A549 (cell line): ENCODE data around the gene CCDC137. TPM values are rescaled to one million over a fixed set of nuclear protein-coding genes. Genes with fewer than 3 reads are reported as not detected.

Experiments used
- ATAC-seq, 2 experiments: fragments of 200-7000 bp in 1 of 2; fragments of >200 bp in 1 of 2; cut with Nextera tagmentation in 1 of 2; cut with Tn5 transposase in 1 of 2; 3 replicates each; pipeline versions ENCODE4 v1.8.0 to v1.9.1; 2018 to 2020; ENCODE audit warnings: mild to moderate bottlenecking in 1 of 2, moderate library complexity in 1 of 2
- CTCF ChIA-PET: fragments of 300-600 bp; sonication (Branson Sonifier 250); formaldehyde crosslinking; extraction: SDS; loops from one replicate; lab custom pipeline; 2021; ENCODE audit warnings: antibody characterized with exemption, inconsistent platforms; lab: Yijun Ruan, JAX
- POLR2A ChIA-PET: fragments of 350-600 bp; formaldehyde crosslinking; extraction: SDS; loops from one replicate; lab custom pipeline; 2021; ENCODE audit warnings: antibody characterized with exemption, inconsistent platforms; lab: Yijun Ruan, JAX
- DNase-seq, 2 experiments: peaks; one replicate each; pipeline versions ENCODE4 v3.0.0 to v3.0.0-alpha.2; 2011 to 2016; ENCODE audit warnings: low read depth in 1 of 2, low spot score in 1 of 2
- FAIRE-seq: peaks from 2 replicates; lab custom pipeline; 2011; peaks lifted over from hg19 to GRCh38; lab: Jason Lieb, UNC
- H3K27ac ChIP-seq, 2 experiments: fragments of >200 bp; sonication (Bioruptor Twin); formaldehyde crosslinking; 3 replicates each; pipeline ENCODE4 v1.5.1; 2016 to 2017
- H3K4me1 ChIP-seq: fragments of >200 bp; sonication (Bioruptor Twin); formaldehyde crosslinking; 3 replicates; pipeline ENCODE4 v1.6.1; 2016
- H3K4me2 ChIP-seq: fragments of >200 bp; sonication (Bioruptor Twin); formaldehyde crosslinking; 3 replicates; pipeline ENCODE4 v1.6.1; 2016
- H3K4me3 ChIP-seq: fragments of >200 bp; sonication (Bioruptor Twin); formaldehyde crosslinking; 3 replicates; pipeline ENCODE4 v1.5.1; 2016
- H3K9me3 ChIP-seq: fragments of >200 bp; sonication (Bioruptor Twin); formaldehyde crosslinking; 3 replicates; pipeline ENCODE4 v1.6.1; 2016
- CBX8 ChIP-seq: fragments of 200-600 bp; sonication (generic); IDR thresholded peaks from 2 replicates; pipeline ENCODE4 v1.6.1; 2016
- CHD2 ChIP-seq: fragments of 150-350 bp; IDR thresholded peaks from 2 replicates; pipeline ENCODE4 v1.6.1; 2014; ENCODE audit warnings: low read length; ENCODE audit not compliant: partially characterized antibody
- FOSL2 ChIP-seq, 2 experiments: fragments of 450-650 bp in 1 of 2; fragments of >200 bp in 1 of 2; sonication (Bioruptor Twin) in 1 of 2; formaldehyde crosslinking; IDR thresholded peaks; 2 replicates each; pipeline versions ENCODE4 v1.5.0 to v1.6.1; 2016 to 2020; ENCODE audit warnings: mild to moderate bottlenecking in 1 of 2, moderate library complexity in 1 of 2
- FOXS1 ChIP-seq: fragments of 250-450 bp; sonication (Bioruptor Pico); IDR thresholded peaks from 2 replicates; pipeline ENCODE4 v1.5.0; 2020; ENCODE audit warnings: mild to moderate bottlenecking, moderate library complexity
- GATA3 ChIP-seq: IDR thresholded peaks from 2 replicates; pipeline ENCODE4 v1.6.1; 2012; ENCODE audit warnings: borderline replicate concordance
- HEYL ChIP-seq: fragments of 250-450 bp; sonication (Bioruptor Pico); IDR thresholded peaks from 2 replicates; pipeline ENCODE4 v1.8.0; 2021; ENCODE audit warnings: mild to moderate bottlenecking, moderate library complexity
- HMGXB4 ChIP-seq: fragments of 250-450 bp; sonication (Bioruptor Pico); IDR thresholded peaks from 2 replicates; pipeline ENCODE4 v1.5.0; 2021; ENCODE audit warnings: mild to moderate bottlenecking, moderate library complexity, borderline replicate concordance
- HOXA7 ChIP-seq: fragments of 250-450 bp; sonication (Bioruptor Pico); IDR thresholded peaks from 2 replicates; pipeline ENCODE4 v1.5.0; 2020; ENCODE audit warnings: mild to moderate bottlenecking, moderate library complexity
- KDM5A ChIP-seq: fragments of 200-600 bp; sonication (generic); IDR thresholded peaks from 2 replicates; pipeline ENCODE4 v1.6.1; 2016; ENCODE audit warnings: antibody characterized with exemption, mild to moderate bottlenecking
- MYC ChIP-seq: IDR thresholded peaks from 2 replicates; pipeline ENCODE4 v1.6.1; 2012; ENCODE audit warnings: mild to moderate bottlenecking, inconsistent platforms, low read length, improper control_type of control experiment, borderline replicate concordance
- PBX3 ChIP-seq: IDR thresholded peaks from 2 replicates; pipeline ENCODE4 v1.6.1; 2012
- REST ChIP-seq: fragments of 200-600 bp; sonication (generic); IDR thresholded peaks from 2 replicates; pipeline ENCODE4 v1.6.1; 2016; ENCODE audit warnings: antibody characterized with exemption, mild to moderate bottlenecking, moderate library complexity
- RNF2 ChIP-seq: fragments of 200-600 bp; sonication (generic); IDR thresholded peaks from 2 replicates; pipeline ENCODE4 v1.6.1; 2016; ENCODE audit warnings: low read depth, mild to moderate bottlenecking, antibody characterized with exemption, moderate library complexity, borderline replicate concordance
- SREBF2 ChIP-seq: fragments of 450-650 bp; IDR thresholded peaks from 2 replicates; pipeline ENCODE4 v1.6.1; 2014; ENCODE audit warnings: mild to moderate bottlenecking, moderate library complexity
- TP53 ChIP-seq: fragments of 250-450 bp; sonication (Bioruptor Pico); IDR thresholded peaks from 2 replicates; pipeline ENCODE4 v1.5.0; 2021; ENCODE audit warnings: mild to moderate bottlenecking, moderate library complexity
- USF2 ChIP-seq: fragments of 450-650 bp; IDR thresholded peaks from 2 replicates; pipeline ENCODE4 v1.6.1; 2014; ENCODE audit warnings: antibody characterized with exemption
- ZFP36 ChIP-seq: fragments of 450-650 bp; IDR thresholded peaks from 2 replicates; pipeline ENCODE4 v1.6.1; 2014; ENCODE audit warnings: borderline replicate concordance; ENCODE audit not compliant: partially characterized antibody
- WGBS: methylation state at CpG from one replicate; pipeline ENCODE4 v1.1.6; 2017; ENCODE audit errors: missing lambda C conversion rate; 5-methylcytosine and 5-hydroxymethylcytosine counted together
- polyA plus RNA-seq, 4 experiments: library from polyadenylated mRNA; depleted of rRNA in 3 of 4; stranded (reverse); fragments of >200 nt; fragmentation: RNase III in 1 of 4; extraction: RNeasy Plus Mini Kit Qiagen cat#74134 plus additional on column Dnase treatment in 1 of 4; gene quantifications; 2 replicates in 3 of 4; 3 replicates in 1 of 4; pipeline ENCODE4 v1.2.3, GENCODE V29; 2011 to 2017

The CCDC137 gene
- polyA plus RNA-seq, 2 of the 4 experiments (the other 2 are of a cell fraction), result 22.6 to 55.0 TPM

- no peak for TF ChIP-seq SREBF2
- TF ChIP-seq USF2, result no peak
- CTCF ChIA-PET, result interaction anchor here (0.8 to 4.6 kb wide), 14 partner anchors 10 to 316 kb away, joined by 3 to 24 read pairs (median 4); partner anchors contain the start of genes ARL16, HGS, MCRIP1 and MRPL12
- POLR2A ChIA-PET, result interaction anchor here (3.9 kb wide), 1 partner anchor 12 kb away, joined by 41 read pairs; the partner anchor contains the start of gene MRPL12
- H3K4me2 ChIP-seq, result no peak overlapping the region
- H3K4me1 ChIP-seq, result peaks cover 20% of the 10 kb centered on the region
- no peaks in the 10 kb centered on the region for H3K9me3 ChIP-seq
- ATAC-seq, result no peak
- FAIRE-seq, result no peak
- WGBS, result 92% methylated on average over 34 of the region's 39 CpGs
- H3K4me3 ChIP-seq, result no peak overlapping the region
- no peak for DNase-seq
- no peak overlapping the region for H3K27ac ChIP-seq
These were observed 48.0 kb downstream of the CCDC137 start for GRCh38 chr17:81714412-81715106.

- H3K9me3 ChIP-seq, result no peaks in the 10 kb centered on the region
- DNase-seq (no peak), ATAC-seq (no peak), FAIRE-seq (no peak)
- no peak for TF ChIP-seq CHD2
- TF ChIP-seq RNF2, result no peak
- no peak for TF ChIP-seq PBX3
- TF ChIP-seq HMGXB4 (CRISPR knock-in tag), result no peak
- TF ChIP-seq HOXA7, result no peak
- no peak for TF ChIP-seq REST
- no peak for TF ChIP-seq HEYL (CRISPR knock-in tag)
- TF ChIP-seq FOSL2 (IDR thresholded peaks at IDR 0.05), result no peak
- TF ChIP-seq FOSL2 (CRISPR knock-in tag; IDR thresholded peaks at IDR 0.05), result no peak
- TF ChIP-seq KDM5A, result no peak
- no peak for TF ChIP-seq CBX8
- no peak for TF ChIP-seq FOXS1 (CRISPR knock-in tag)
- TF ChIP-seq ZFP36, result no peak
- TF ChIP-seq GATA3, result no peak
- TF ChIP-seq TP53 (CRISPR knock-in tag), result no peak
- TF ChIP-seq MYC, result no peak
- no peak overlapping the region for H3K4me2 ChIP-seq
- CTCF ChIA-PET, result interaction anchor here (0.8 to 4.6 kb wide), 13 partner anchors 9 to 315 kb away, joined by 3 to 24 read pairs (median 4); partner anchors contain the start of genes MCRIP1 and MRPL12
- H3K27ac ChIP-seq, result no peak overlapping the region
- H3K4me3 ChIP-seq, result no peak overlapping the region
- POLR2A ChIA-PET, result interaction anchor here (1.0 to 1.3 kb wide), 2 partner anchors 12 to 146 kb away, joined by 3 read pairs; partner anchors contain the start of genes MRPL12 and P4HB
- WGBS, result 91% methylated on average over 25 of the region's 32 CpGs
- peaks cover 20% of the 10 kb centered on the region for H3K4me1 ChIP-seq
These were observed 48.8 kb downstream of the CCDC137 start for GRCh38 chr17:81715107-81715871.
